Hepatocyte (in vitro differentiated cells): ENCODE measurements around the gene NPM1. TPM values are rescaled to one million over a fixed set of nuclear protein-coding genes. Genes with fewer than 3 reads are reported as not detected.
"Not testable (repeated sequence)": the region's sequence is repeated elsewhere in the genome, so short reads cannot be mapped to it uniquely, and the experiment has no call there.

Experiments
- DNase-seq: peaks from one replicate; pipeline ENCODE4 v3.0.0-alpha.2; 2016; ENCODE audit warnings: low spot score
- H2AFZ ChIP-seq: fragments of 200-600 bp; sonication (generic); 2 replicates; pipeline ENCODE4 v1.6.0; 2016; ENCODE audit warnings: antibody characterized with exemption, mild to moderate bottlenecking
- H3K27ac ChIP-seq: fragments of 200-600 bp; sonication (generic); 2 replicates; pipeline ENCODE4 v1.5.1; 2016; ENCODE audit warnings: mild to moderate bottlenecking
- H3K27me3 ChIP-seq: fragments of 200-600 bp; sonication (generic); 2 replicates; pipeline ENCODE4 v1.6.1; 2016
- H3K36me3 ChIP-seq: fragments of 200-600 bp; sonication (generic); replicated peaks from 2 replicates; pipeline ENCODE4 v1.5.1; 2016; ENCODE audit warnings: low read depth; ENCODE audit not compliant: insufficient read depth
- H3K4me1 ChIP-seq: fragments of 200-600 bp; sonication (generic); 2 replicates; pipeline ENCODE4 v1.5.1; 2016; ENCODE audit warnings: mild to moderate bottlenecking, moderate library complexity; ENCODE audit not compliant: insufficient read depth
- H3K4me2 ChIP-seq: fragments of 200-600 bp; sonication (generic); 2 replicates; pipeline ENCODE4 v1.6.0; 2016
- H3K4me3 ChIP-seq: fragments of 200-600 bp; sonication (generic); 2 replicates; pipeline ENCODE4 v1.5.1; 2016; ENCODE audit warnings: mild to moderate bottlenecking
- H3K79me2 ChIP-seq: fragments of 200-600 bp; sonication (generic); 2 replicates; pipeline ENCODE4 v1.6.0; 2017; ENCODE audit warnings: mild to moderate bottlenecking
- H3K9me2 ChIP-seq: fragments of 200-600 bp; sonication (generic); replicated peaks from 2 replicates; pipeline ENCODE4 v1.6.0; 2017; ENCODE audit warnings: mild to moderate bottlenecking; ENCODE audit not compliant: insufficient read depth
- H3K9me3 ChIP-seq: fragments of 200-600 bp; sonication (generic); 2 replicates; pipeline ENCODE4 v1.5.1; 2016; ENCODE audit warnings: low read depth, mild to moderate bottlenecking
- H4K20me1 ChIP-seq: fragments of 200-600 bp; sonication (generic); 2 replicates; pipeline ENCODE4 v1.6.0; 2016; ENCODE audit warnings: mild to moderate bottlenecking; ENCODE audit not compliant: insufficient read depth, poor library complexity, severe bottlenecking
- CTCF ChIP-seq: fragments of 200-600 bp; sonication (generic); IDR thresholded peaks from 2 replicates; pipeline ENCODE4 v1.5.1; 2016; ENCODE audit warnings: antibody characterized with exemption, mild to moderate bottlenecking; ENCODE audit not compliant: poor library complexity
- EZH2 ChIP-seq: fragments of 200-600 bp; sonication (generic); IDR thresholded peaks from 2 replicates; pipeline ENCODE4 v1.6.1; 2016; ENCODE audit warnings: antibody characterized with exemption, mild to moderate bottlenecking, borderline replicate concordance
- EZH2phosphoT487 ChIP-seq: fragments of 200-600 bp; sonication (generic); IDR thresholded peaks from one replicate; pipeline ENCODE4 v1.6.1; 2018; ENCODE audit warnings: antibody characterized with exemption, mild to moderate bottlenecking, low read depth, moderate library complexity; ENCODE audit not compliant: unreplicated experiment, severe bottlenecking
- WGBS: methylation state at CpG from one replicate; pipeline ENCODE4 v1.1.6; 2016; ENCODE audit warnings: low lambda C conversion rate; ENCODE audit errors: missing lambda C conversion rate; 5-methylcytosine and 5-hydroxymethylcytosine counted together
- polyA plus RNA-seq: library from polyadenylated mRNA; unstranded; fragments of >200 nt; fragmentation: Nextera tagmentation; extraction: Ambion mirVana; gene quantifications from 2 replicates; pipeline ENCODE4 v1.2.1, GENCODE V29; 2016
- total RNA-seq: library from RNA; depleted of rRNA; stranded (reverse); fragments of >200 nt; gene quantifications from 2 replicates; pipeline ENCODE4 v1.2.3, GENCODE V29; 2014

Gene NPM1
- total and polyA plus RNA-seq, 2 experiments from 2014 or later, result 443 to 1,088 TPM

- TF ChIP-seq CTCF, result no peak
- WGBS, result 96% methylated on average over 4 of the region's 4 CpGs
- Histone ChIP-seq H3K4me1 (no peaks in the 10 kb centered on the region), H3K36me3 (peaks cover 12% of the 10 kb centered on the region), H3K27me3 (no peaks in the 10 kb centered on the region), H4K20me1 (peaks cover 88% of the 10 kb centered on the region), H2AFZ (no peak overlapping the region), H3K27ac (no peak overlapping the region), H3K4me2 (no peak overlapping the region), H3K9me3 (no peaks in the 10 kb centered on the region), H3K79me2 (peaks cover 92% of the 10 kb centered on the region), H3K9me2 (no peaks in the 10 kb centered on the region), H3K4me3 (no peak overlapping the region)
- DNase-seq, result no peak
Measured at GRCh38 chr5:171397599-171397998, 9.9 kb downstream of the NPM1 start.

- not testable (repeated sequence) for H3K4me1 ChIP-seq, DNase-seq, H3K9me3 ChIP-seq, H3K4me2 ChIP-seq, H2AFZ ChIP-seq, H3K27me3 ChIP-seq, H3K9me2 ChIP-seq, H3K27ac ChIP-seq, H3K4me3 ChIP-seq
- H3K36me3 ChIP-seq, result peaks cover 12% of the 10 kb centered on the region
- peaks cover 78% of the 10 kb centered on the region for H4K20me1 ChIP-seq
- WGBS, result 100% methylated on average over 9 of the region's 9 CpGs
- H3K79me2 ChIP-seq, result peaks cover 82% of the 10 kb centered on the region
Measured at GRCh38 chr5:171398660-171399059, 11.0 kb downstream of the NPM1 start.

- DNase-seq, result no peak
- peaks cover 71% of the 10 kb centered on the region for H3K79me2 ChIP-seq
- 95% methylated on average over 4 of the region's 7 CpGs for WGBS
- H3K36me3 ChIP-seq, result peaks cover 15% of the 10 kb centered on the region
- no peak overlapping the region for H2AFZ ChIP-seq
- H3K27me3 ChIP-seq, result no peaks in the 10 kb centered on the region
- no peaks in the 10 kb centered on the region for H3K4me1 ChIP-seq
- no peaks in the 10 kb centered on the region for H3K9me3 ChIP-seq
- H3K4me3 ChIP-seq, result no peak overlapping the region
- H3K4me2 ChIP-seq, result no peak overlapping the region
- no peak overlapping the region for H3K27ac ChIP-seq
- H4K20me1 ChIP-seq, result peaks cover 67% of the 10 kb centered on the region
- TF ChIP-seq CTCF (no peak), EZH2phosphoT487 (no peak), EZH2 (no peak)
- H3K9me2 ChIP-seq, result no peaks in the 10 kb centered on the region
Measured at GRCh38 chr5:171400169-171400568, 12.5 kb downstream of the NPM1 start.

- TF ChIP-seq EZH2 (no peak), CTCF (no peak), EZH2phosphoT487 (no peak)
- H3K36me3 ChIP-seq, result peaks cover 21% of the 10 kb centered on the region
- H4K20me1 ChIP-seq, result peaks cover 67% of the 10 kb centered on the region
Measured at GRCh38 chr5:171401167-171401947, 13.7 kb downstream of the NPM1 start.

GRCh38 chr5:171402751-171403150 is 15.1 kb downstream of the NPM1 start:
- peaks cover 68% of the 10 kb centered on the region for H3K79me2 ChIP-seq
- not testable (repeated sequence) for H3K27me3 ChIP-seq, H2AFZ ChIP-seq, H3K9me2 ChIP-seq, H3K27ac ChIP-seq, DNase-seq, H3K9me3 ChIP-seq, H3K4me1 ChIP-seq, H3K4me3 ChIP-seq, H3K4me2 ChIP-seq
- H4K20me1 ChIP-seq, result peaks cover 67% of the 10 kb centered on the region
- peaks cover 21% of the 10 kb centered on the region for H3K36me3 ChIP-seq

More at GRCh38 chr5:171401167-171401947, 13.7 kb downstream of the NPM1 start:
- Histone ChIP-seq H3K9me3 (no peaks in the 10 kb centered on the region), H3K4me1 (no peaks in the 10 kb centered on the region), H3K27ac (no peak overlapping the region), H3K27me3 (no peaks in the 10 kb centered on the region), H3K79me2 (peaks cover 69% of the 10 kb centered on the region), H3K9me2 (no peaks in the 10 kb centered on the region), H2AFZ (no peak overlapping the region), H3K4me2 (no peak overlapping the region), H3K4me3 (no peak overlapping the region)
- DNase-seq, result no peak
- 98% methylated on average over 13 of the region's 13 CpGs for WGBS
